HCT116 (cell line): ENCODE measurements around the gene PRM2.

Experiments used
- POLR2AphosphoS5 ChIP-seq: IDR thresholded peaks from 2 replicates; pipeline ENCODE4 v1.6.1; 2011; ENCODE audit warnings: mild to moderate bottlenecking, low read depth, low read length, moderate library complexity
- SIN3A ChIP-seq: IDR thresholded peaks from 2 replicates; pipeline ENCODE4 v1.6.1; 2012; ENCODE audit warnings: low read depth
- TCF7L2 ChIP-seq: IDR thresholded peaks from 2 replicates; pipeline ENCODE4 v1.7.0; 2011; ENCODE audit warnings: borderline replicate concordance, inconsistent platforms; ENCODE audit not compliant: insufficient read depth, insufficient read length; ENCODE audit errors: extremely low read depth
- YY1 ChIP-seq: IDR thresholded peaks from 2 replicates; pipeline ENCODE4 v1.6.1; 2011; ENCODE audit warnings: low read length, low read depth, moderate library complexity, mild to moderate bottlenecking; ENCODE audit not compliant: insufficient replicate concordance; ENCODE audit errors: extremely low read depth
- ZFX ChIP-seq: fragments of 450-650 bp; IDR thresholded peaks from 2 replicates; pipeline ENCODE4 v1.6.1; 2017
- TF ChIP-seq, protein P1 (sequence below): IDR thresholded peaks from 2 replicates; pipeline ENCODE4 v1.6.1; 2012
- TF ChIP-seq, protein P2 (sequence below), 3 experiments: fragments of 200-600 bp in 1 of 3; sonication (generic) in 1 of 3; IDR thresholded peaks in 2 of 3; conservative IDR thresholded peaks in 1 of 3; 2 replicates each; pipeline ENCODE4 v1.5.1; 2012 to 2017; ENCODE audit warnings: low read depth in 2 of 3, low read length in 2 of 3, antibody characterized with exemption in 1 of 3, borderline replicate concordance in 1 of 3, control low read depth in 1 of 3, mild to moderate bottlenecking in 1 of 3, mixed read lengths in 1 of 3, mixed run types in 1 of 3, moderate library complexity in 1 of 3; ENCODE audit not compliant: insufficient read depth in 1 of 3

DNA sequence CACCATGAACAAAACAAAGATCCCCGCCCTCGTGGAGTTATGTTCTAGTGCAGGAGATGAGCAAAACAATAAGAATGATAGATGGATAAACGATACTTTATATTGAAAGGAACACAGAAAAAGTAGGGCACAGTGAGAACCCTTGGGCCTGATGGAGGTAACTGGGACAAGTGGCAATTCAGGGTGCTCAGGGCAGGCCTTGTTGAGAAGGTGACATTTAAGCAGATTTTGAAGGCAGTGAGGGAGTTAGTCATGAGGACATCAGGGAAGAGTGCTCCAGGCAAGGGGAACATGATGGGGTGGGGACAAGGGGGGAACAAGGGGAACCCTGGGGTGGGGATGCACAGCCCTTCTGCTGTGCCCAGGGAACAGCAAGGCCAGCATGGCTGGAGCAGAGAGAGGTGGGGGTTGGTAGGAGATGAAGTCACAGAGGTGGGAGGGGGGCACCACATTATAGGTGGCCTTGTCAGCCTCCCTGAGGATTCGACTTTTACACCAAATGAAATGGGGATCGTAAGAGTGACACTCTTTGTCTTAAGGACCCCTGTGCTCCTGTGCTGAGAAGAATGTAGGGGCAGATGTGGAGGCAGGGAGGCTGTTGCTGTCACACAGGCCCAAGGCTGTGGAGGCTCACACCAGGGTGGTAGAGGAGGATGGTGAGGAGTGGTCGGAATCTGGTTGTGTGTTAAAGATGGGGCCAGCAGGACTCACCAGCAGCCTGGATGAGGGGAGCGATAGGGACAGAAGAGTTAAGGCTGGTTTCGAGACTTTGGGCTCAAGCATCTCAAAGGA is 14.0 kb upstream of the PRM2 start:
- TF ChIP-seq, protein P1, sequence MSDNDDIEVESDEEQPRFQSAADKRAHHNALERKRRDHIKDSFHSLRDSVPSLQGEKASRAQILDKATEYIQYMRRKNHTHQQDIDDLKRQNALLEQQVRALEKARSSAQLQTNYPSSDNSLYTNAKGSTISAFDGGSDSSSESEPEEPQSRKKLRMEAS = no peak
- TF ChIP-seq TCF7L2 = no peak
- TF ChIP-seq POLR2AphosphoS5 = no peak
- TF ChIP-seq SIN3A = no peak
- TF ChIP-seq, protein P2, sequence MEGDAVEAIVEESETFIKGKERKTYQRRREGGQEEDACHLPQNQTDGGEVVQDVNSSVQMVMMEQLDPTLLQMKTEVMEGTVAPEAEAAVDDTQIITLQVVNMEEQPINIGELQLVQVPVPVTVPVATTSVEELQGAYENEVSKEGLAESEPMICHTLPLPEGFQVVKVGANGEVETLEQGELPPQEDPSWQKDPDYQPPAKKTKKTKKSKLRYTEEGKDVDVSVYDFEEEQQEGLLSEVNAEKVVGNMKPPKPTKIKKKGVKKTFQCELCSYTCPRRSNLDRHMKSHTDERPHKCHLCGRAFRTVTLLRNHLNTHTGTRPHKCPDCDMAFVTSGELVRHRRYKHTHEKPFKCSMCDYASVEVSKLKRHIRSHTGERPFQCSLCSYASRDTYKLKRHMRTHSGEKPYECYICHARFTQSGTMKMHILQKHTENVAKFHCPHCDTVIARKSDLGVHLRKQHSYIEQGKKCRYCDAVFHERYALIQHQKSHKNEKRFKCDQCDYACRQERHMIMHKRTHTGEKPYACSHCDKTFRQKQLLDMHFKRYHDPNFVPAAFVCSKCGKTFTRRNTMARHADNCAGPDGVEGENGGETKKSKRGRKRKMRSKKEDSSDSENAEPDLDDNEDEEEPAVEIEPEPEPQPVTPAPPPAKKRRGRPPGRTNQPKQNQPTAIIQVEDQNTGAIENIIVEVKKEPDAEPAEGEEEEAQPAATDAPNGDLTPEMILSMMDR (IDR thresholded peaks at IDR 0.05 in 2 of 3, conservative IDR thresholded peaks at IDR 0.05 in 1 of 3; ENCODE audit: borderline replicate concordance in 1 of 3, insufficient read depth in 1 of 3, low read depth in 2 of 3, low read length in 2 of 3) = no peak
- no peak for TF ChIP-seq YY1
- no peak for TF ChIP-seq ZFX
